Measurements from ENCODE around the gene RRP1B. TPM values are rescaled to one million over a fixed set of nuclear protein-coding genes. Genes with fewer than 3 reads are reported as not detected.

Gene RRP1B
- total RNA-seq, 1 experiment from 2014 or later, result 44.2 TPM

DNA sequence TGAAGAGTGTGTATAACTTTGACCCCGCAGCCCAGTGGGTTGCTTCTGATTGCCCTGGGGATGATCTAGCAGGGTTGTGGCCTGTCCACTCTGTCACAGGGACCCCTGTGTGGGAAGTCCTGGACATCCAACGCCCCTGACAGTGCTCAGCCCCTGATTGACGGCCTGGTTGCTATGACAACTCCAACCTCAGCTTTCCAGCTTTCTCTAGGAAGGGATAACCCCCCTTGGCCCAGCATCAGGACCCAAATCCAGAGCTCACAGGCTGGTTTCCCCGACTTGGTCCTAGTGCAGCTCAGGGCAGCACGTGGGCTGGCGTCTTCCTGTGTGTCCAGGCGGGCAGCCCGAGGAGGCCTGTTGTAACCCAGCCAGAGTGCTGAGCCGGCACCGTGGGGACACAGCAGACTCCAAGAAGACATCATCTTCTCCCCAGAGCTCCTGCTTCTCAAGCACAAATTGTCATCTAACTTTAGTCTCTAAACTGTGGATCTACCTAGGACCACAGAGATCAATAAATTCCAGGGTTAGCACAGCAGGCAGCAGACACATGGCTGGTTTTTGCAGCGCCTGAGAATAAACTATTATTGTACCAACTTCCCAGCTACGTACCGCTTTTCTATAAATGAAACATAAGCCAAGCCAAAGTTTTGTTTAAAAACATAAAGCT, 40.7 kb downstream of the RRP1B start:
- H3K9me3 ChIP-seq (ENCODE audit: low read length), result no peaks in the 10 kb centered on the region
- no peak overlapping the region for H3K4me2 ChIP-seq (ENCODE audit: low read length)
- intact Hi-C loops (cut with micrococcal nuclease), result no loop called here
- H3K27ac ChIP-seq (ENCODE audit: low read length), result no peak overlapping the region
- CTCF ChIA-PET, result no interaction called here
- H3K36me3 ChIP-seq (ENCODE audit: low read depth, low read length), result peaks cover 9% of the 10 kb centered on the region
- no peaks in the 10 kb centered on the region for H3K9me2 ChIP-seq (replicated peaks; ENCODE audit: low read length)
- no peaks in the 10 kb centered on the region for H4K20me1 ChIP-seq (ENCODE audit: low read length)
- H3K4me1 ChIP-seq (ENCODE audit: insufficient read depth, low read length), result no peaks in the 10 kb centered on the region
- POLR2A ChIA-PET (ENCODE audit: unreplicated experiment), result no interaction called here
- TF ChIP-seq EZH2phosphoT487 (IDR thresholded peaks at IDR 0.05; ENCODE audit: borderline replicate concordance, low read length) (no peak), EZH2 (IDR thresholded peaks at IDR 0.05; ENCODE audit: low read length, unreplicated experiment) (no peak)
- TF ChIP-seq, protein P1, sequence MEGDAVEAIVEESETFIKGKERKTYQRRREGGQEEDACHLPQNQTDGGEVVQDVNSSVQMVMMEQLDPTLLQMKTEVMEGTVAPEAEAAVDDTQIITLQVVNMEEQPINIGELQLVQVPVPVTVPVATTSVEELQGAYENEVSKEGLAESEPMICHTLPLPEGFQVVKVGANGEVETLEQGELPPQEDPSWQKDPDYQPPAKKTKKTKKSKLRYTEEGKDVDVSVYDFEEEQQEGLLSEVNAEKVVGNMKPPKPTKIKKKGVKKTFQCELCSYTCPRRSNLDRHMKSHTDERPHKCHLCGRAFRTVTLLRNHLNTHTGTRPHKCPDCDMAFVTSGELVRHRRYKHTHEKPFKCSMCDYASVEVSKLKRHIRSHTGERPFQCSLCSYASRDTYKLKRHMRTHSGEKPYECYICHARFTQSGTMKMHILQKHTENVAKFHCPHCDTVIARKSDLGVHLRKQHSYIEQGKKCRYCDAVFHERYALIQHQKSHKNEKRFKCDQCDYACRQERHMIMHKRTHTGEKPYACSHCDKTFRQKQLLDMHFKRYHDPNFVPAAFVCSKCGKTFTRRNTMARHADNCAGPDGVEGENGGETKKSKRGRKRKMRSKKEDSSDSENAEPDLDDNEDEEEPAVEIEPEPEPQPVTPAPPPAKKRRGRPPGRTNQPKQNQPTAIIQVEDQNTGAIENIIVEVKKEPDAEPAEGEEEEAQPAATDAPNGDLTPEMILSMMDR (conservative IDR thresholded peaks at IDR 0.05; ENCODE audit: low read depth, low read length), result no peak
- no peaks in the 10 kb centered on the region for H3K27me3 ChIP-seq (ENCODE audit: low read length)
- no peaks in the 10 kb centered on the region for H3F3A ChIP-seq (ENCODE audit: low read length, unreplicated experiment)
- ATAC-seq, result no peak
- no peak overlapping the region for H2AFZ ChIP-seq (ENCODE audit: low read length)
- H3K79me2 ChIP-seq (ENCODE audit: low read length), result no peaks in the 10 kb centered on the region
- no TSS peak for BruUV-seq (replicated peaks)
- H3K4me3 ChIP-seq (ENCODE audit: low read length), result no peak overlapping the region
- H3K9ac ChIP-seq (ENCODE audit: low read length), result no peak overlapping the region
- no peak for DNase-seq

DNA sequence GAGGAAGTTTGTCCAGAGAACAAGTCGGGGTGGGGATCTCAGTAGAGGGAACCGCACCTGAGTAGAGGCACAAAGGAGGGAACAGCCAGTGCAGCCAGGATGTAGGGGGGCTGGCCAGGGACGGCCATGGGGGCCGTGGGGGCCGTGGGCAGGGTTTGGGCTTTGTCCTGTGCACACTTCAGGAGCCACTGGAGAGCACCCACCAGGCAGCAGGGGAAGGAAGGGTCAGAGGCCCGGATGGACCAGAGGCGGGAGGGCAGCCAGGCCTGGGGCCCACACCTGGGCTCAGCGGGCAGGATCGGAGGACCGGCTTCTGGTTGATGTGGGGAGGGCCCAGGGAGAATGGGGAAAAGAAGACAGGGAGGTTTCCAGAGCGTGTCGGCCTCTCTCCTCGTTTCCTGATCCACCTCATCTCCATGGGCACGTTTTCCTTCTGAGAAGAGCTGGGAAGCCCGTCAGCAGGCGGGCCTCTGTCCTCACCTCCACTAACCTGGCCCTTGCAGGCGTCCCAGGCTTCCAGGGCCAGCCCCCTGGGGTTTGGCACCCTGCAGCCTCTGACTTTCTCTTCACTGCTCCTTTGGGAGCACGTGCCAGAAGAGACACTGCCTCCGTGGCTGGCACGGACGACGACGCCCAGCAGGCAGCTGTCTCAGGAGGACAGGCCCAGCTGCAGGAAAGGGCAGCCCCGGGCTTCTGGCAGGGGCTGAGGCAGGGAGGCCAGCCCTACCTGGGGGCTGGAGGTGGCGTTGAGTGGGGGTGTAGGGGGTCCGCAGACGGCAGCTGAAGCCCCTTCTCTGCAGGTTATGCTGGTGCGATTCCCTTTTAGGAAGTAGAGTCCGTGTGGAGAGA, 42.8 kb downstream of the RRP1B start:
- no peaks in the 10 kb centered on the region for H3K9me2 ChIP-seq (replicated peaks; ENCODE audit: low read length)
- H3K9ac ChIP-seq (ENCODE audit: low read length), result no peak overlapping the region
- no peak for DNase-seq
- H4K20me1 ChIP-seq (ENCODE audit: low read length), result no peaks in the 10 kb centered on the region
- H3K27me3 ChIP-seq (ENCODE audit: low read length), result no peaks in the 10 kb centered on the region
- H3K36me3 ChIP-seq (ENCODE audit: low read depth, low read length), result no peaks in the 10 kb centered on the region
- no peaks in the 10 kb centered on the region for H3K9me3 ChIP-seq (ENCODE audit: low read length)
- no peaks in the 10 kb centered on the region for H3K79me2 ChIP-seq (ENCODE audit: low read length)
- BruUV-seq (replicated peaks), result no TSS peak
- no peak for ATAC-seq
- intact Hi-C loops (cut with micrococcal nuclease), result no loop called here
- TF ChIP-seq, protein P1 (conservative IDR thresholded peaks at IDR 0.05; ENCODE audit: low read depth, low read length), result no peak
- TF ChIP-seq EZH2 (IDR thresholded peaks at IDR 0.05; ENCODE audit: low read length, unreplicated experiment), result no peak
- no peak for TF ChIP-seq EZH2phosphoT487 (IDR thresholded peaks at IDR 0.05; ENCODE audit: borderline replicate concordance, low read length)
- no peak overlapping the region for H3K27ac ChIP-seq (ENCODE audit: low read length)
- H3F3A ChIP-seq (ENCODE audit: low read length, unreplicated experiment), result no peaks in the 10 kb centered on the region
- H2AFZ ChIP-seq (ENCODE audit: low read length), result no peak overlapping the region
- H3K4me3 ChIP-seq (ENCODE audit: low read length), result no peak overlapping the region
- H3K4me2 ChIP-seq (ENCODE audit: low read length), result no peak overlapping the region
- ChIA-PET CTCF (no interaction called here), POLR2A (ENCODE audit: unreplicated experiment) (no interaction called here)
- peaks cover 5% of the 10 kb centered on the region; the same call in 1 of the 2 replicates for H3K4me1 ChIP-seq (ENCODE audit: insufficient read depth, low read length)

DNA sequence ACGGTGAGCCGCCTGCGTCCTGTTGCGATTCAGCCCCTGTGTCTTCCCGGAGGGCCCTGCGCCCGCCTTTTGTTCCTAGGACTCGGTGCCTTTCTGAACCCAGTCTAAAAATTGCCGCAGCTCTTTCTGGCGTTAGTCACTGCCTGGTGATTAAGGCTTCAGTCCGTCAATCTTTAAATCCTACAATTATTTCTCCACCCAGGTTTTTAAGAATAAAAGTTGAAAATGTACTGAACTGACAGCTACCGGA, 43.4 kb downstream of the RRP1B start:
- ATAC-seq, result no peak
- H3K27me3 ChIP-seq (ENCODE audit: low read length), result no peaks in the 10 kb centered on the region
- no TSS peak for BruUV-seq (replicated peaks)
- intact Hi-C loops (cut with micrococcal nuclease), result no loop called here
- no peaks in the 10 kb centered on the region for H3K9me2 ChIP-seq (replicated peaks; ENCODE audit: low read length)
- H3K36me3 ChIP-seq (ENCODE audit: low read depth, low read length), result no peaks in the 10 kb centered on the region
- ChIA-PET CTCF (interaction anchor here (0.7 kb wide), 1 partner anchor 109 kb away, joined by 3 read pairs; no protein-coding TSS in a partner anchor), POLR2A (ENCODE audit: unreplicated experiment) (no interaction called here)
- no peak overlapping the region for H2AFZ ChIP-seq (ENCODE audit: low read length)
- H3K27ac ChIP-seq (ENCODE audit: low read length), result no peak overlapping the region
- no peak for DNase-seq
- H3K4me1 ChIP-seq (ENCODE audit: insufficient read depth, low read length), result peaks cover 5% of the 10 kb centered on the region; the same call in 1 of the 2 replicates
- H3K79me2 ChIP-seq (ENCODE audit: low read length), result no peaks in the 10 kb centered on the region
- H3K9me3 ChIP-seq (ENCODE audit: low read length), result no peaks in the 10 kb centered on the region
- TF ChIP-seq EZH2phosphoT487 (IDR thresholded peaks at IDR 0.05; ENCODE audit: borderline replicate concordance, low read length) (no peak), EZH2 (IDR thresholded peaks at IDR 0.05; ENCODE audit: low read length, unreplicated experiment) (no peak)
- TF ChIP-seq, protein P1 (conservative IDR thresholded peaks at IDR 0.05; ENCODE audit: low read depth, low read length), result no peak
- H3F3A ChIP-seq (ENCODE audit: low read length, unreplicated experiment), result no peaks in the 10 kb centered on the region
- no peaks in the 10 kb centered on the region for H4K20me1 ChIP-seq (ENCODE audit: low read length)
- H3K9ac ChIP-seq (ENCODE audit: low read length), result no peak overlapping the region
- H3K4me2 ChIP-seq (ENCODE audit: low read length), result no peak overlapping the region
- H3K4me3 ChIP-seq (ENCODE audit: low read length), result no peak overlapping the region

All from PC-3 (cell line).